Endodermal cell (in vitro differentiated cells): ENCODE data around the gene ASCC1. TPM values are rescaled to one million over a fixed set of nuclear protein-coding genes. Genes with fewer than 3 reads are reported as not detected.

ENCODE experiments used
- DNase-seq: peaks from one replicate; pipeline ENCODE4 v3.0.0-alpha.2; 2017
- H3K27ac ChIP-seq: 2 replicates; pipeline ENCODE4 v1.5.1; 2013; ENCODE audit warnings: mild to moderate bottlenecking, low read depth, low read length, moderate library complexity
- H3K27me3 ChIP-seq: 2 replicates; pipeline ENCODE4 v1.6.1; 2013; ENCODE audit warnings: mild to moderate bottlenecking, low read length, moderate library complexity; ENCODE audit not compliant: insufficient read depth, control insufficient read depth, poor library complexity, severe bottlenecking
- H3K36me3 ChIP-seq: 2 replicates; pipeline ENCODE4 v1.7.0; 2013; ENCODE audit warnings: mild to moderate bottlenecking, low read length, moderate library complexity; ENCODE audit not compliant: control insufficient read depth, insufficient read depth
- H3K4me1 ChIP-seq: one replicate; pipeline ENCODE4 v1.7.0; 2013; ENCODE audit warnings: low read length; ENCODE audit not compliant: control insufficient read depth, insufficient read depth
- H3K4me3 ChIP-seq: 2 replicates; pipeline ENCODE4 v1.5.1; 2013; ENCODE audit warnings: mild to moderate bottlenecking, low read length, moderate library complexity
- H3K9ac ChIP-seq: 2 replicates; pipeline ENCODE4 v1.6.1; 2013; ENCODE audit warnings: mild to moderate bottlenecking, low read length, moderate library complexity; ENCODE audit not compliant: poor library complexity, severe bottlenecking; ENCODE audit errors: extremely low read depth
- H3K9me3 ChIP-seq: 2 replicates; pipeline ENCODE4 v1.6.1; 2013; ENCODE audit warnings: mild to moderate bottlenecking, low read length, moderate library complexity; ENCODE audit not compliant: control insufficient read depth
- H3K27ac Mint-ChIP-seq: 2 replicates; pipeline ENCODE4 v1.8.0; 2020; ENCODE audit warnings: mixed read lengths
- H3K27me3 Mint-ChIP-seq: 2 replicates; pipeline ENCODE4 v1.8.0; 2021; ENCODE audit warnings: mild to moderate bottlenecking, mixed read lengths; ENCODE audit not compliant: insufficient read depth
- H3K36me3 Mint-ChIP-seq: 2 replicates; pipeline ENCODE4 v1.8.0; 2020; ENCODE audit warnings: low read depth, mixed read lengths
- H3K4me1 Mint-ChIP-seq: 2 replicates; pipeline ENCODE4 v1.8.0; 2020; ENCODE audit warnings: mixed read lengths
- H3K4me3 Mint-ChIP-seq: 2 replicates; pipeline ENCODE4 v1.8.0; 2020; ENCODE audit warnings: mild to moderate bottlenecking, moderate library complexity, mixed read lengths
- H3K9me3 Mint-ChIP-seq: 2 replicates; pipeline ENCODE4 v1.8.0; 2020; ENCODE audit warnings: mild to moderate bottlenecking, mixed read lengths
- WGBS, 2 experiments: methylation state at CpG; one replicate each; pipeline versions ENCODE4 v1.1.5 to v1.1.7; 2013; ENCODE audit warnings: missing lambda C conversion rate in 2 of 2, mixed read lengths in 1 of 2; ENCODE audit not compliant: insufficient coverage in 1 of 2, insufficient read length in 1 of 2; 5-methylcytosine and 5-hydroxymethylcytosine counted together
- total RNA-seq, 2 donors: library from RNA; stranded (reverse); fragmentation: NEBNext Ultra II Directional in 1 of 2; extraction: Animal tissue kit (Norgen Biotek cat#: 25700) in 1 of 2; gene quantifications; 2 replicates in 1 of 2; 3 replicates in 1 of 2; pipeline ENCODE4 v1.2.1, GENCODE V29; 2021
- TF ChIP-seq, protein P1 (sequence below): fragments of 200-600 bp; sonication (generic); conservative IDR thresholded peaks from 2 replicates; pipeline ENCODE4 v1.5.0; 2021; ENCODE audit warnings: antibody characterized with exemption, mild to moderate bottlenecking

Gene ASCC1
- total RNA-seq, 2 donors from 2014 or later = 29.2 to 34.0 TPM

- WGBS, 2 experiments = 93 to 97% methylated on average over 6 to 29 of the region's 29 CpGs
- no peaks in the 10 kb centered on the region for H3K36me3 ChIP-seq
- TF ChIP-seq, protein P1, sequence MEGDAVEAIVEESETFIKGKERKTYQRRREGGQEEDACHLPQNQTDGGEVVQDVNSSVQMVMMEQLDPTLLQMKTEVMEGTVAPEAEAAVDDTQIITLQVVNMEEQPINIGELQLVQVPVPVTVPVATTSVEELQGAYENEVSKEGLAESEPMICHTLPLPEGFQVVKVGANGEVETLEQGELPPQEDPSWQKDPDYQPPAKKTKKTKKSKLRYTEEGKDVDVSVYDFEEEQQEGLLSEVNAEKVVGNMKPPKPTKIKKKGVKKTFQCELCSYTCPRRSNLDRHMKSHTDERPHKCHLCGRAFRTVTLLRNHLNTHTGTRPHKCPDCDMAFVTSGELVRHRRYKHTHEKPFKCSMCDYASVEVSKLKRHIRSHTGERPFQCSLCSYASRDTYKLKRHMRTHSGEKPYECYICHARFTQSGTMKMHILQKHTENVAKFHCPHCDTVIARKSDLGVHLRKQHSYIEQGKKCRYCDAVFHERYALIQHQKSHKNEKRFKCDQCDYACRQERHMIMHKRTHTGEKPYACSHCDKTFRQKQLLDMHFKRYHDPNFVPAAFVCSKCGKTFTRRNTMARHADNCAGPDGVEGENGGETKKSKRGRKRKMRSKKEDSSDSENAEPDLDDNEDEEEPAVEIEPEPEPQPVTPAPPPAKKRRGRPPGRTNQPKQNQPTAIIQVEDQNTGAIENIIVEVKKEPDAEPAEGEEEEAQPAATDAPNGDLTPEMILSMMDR = no peak
- H3K4me1 Mint-ChIP-seq = peaks cover 13% of the 10 kb centered on the region
- H3K9me3 Mint-ChIP-seq = no peaks in the 10 kb centered on the region
- H3K27me3 ChIP-seq = no peaks in the 10 kb centered on the region
- H3K9me3 ChIP-seq = no peaks in the 10 kb centered on the region
- no peak overlapping the region for H3K4me3 Mint-ChIP-seq
- H3K27ac Mint-ChIP-seq = no peak overlapping the region
- H3K4me3 ChIP-seq = no peak overlapping the region
- no peak overlapping the region for H3K9ac ChIP-seq
- no peaks in the 10 kb centered on the region for H3K36me3 Mint-ChIP-seq
- DNase-seq = no peak
- H3K4me1 ChIP-seq = peaks cover 5% of the 10 kb centered on the region
- H3K27ac ChIP-seq = no peak overlapping the region
- no peaks in the 10 kb centered on the region for H3K27me3 Mint-ChIP-seq
Observed at GRCh38 chr10:72062832-72063702, 153.0 kb downstream of the ASCC1 start.

DNA sequence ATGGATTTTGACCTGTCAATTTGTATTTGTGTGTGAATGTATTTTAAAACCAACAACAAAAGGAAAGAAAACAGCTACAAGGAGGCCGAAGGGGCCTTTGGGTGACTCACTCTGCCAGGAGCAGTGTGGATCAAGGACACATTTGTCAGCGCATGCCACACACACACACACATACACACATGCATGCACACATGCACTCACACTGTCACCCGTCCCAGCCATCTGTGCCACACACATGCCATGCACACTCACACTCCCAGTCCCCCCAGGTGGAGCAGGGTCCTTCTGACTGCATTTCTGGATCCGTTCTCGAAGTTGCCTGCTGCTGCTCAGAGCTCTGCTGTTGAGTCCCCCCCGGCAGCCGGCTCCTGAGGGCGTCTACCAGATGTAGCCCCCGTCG, 153.7 kb downstream of the ASCC1 start:
- Mint-ChIP-seq H3K4me3 (no peak overlapping the region), H3K36me3 (no peaks in the 10 kb centered on the region), H3K27me3 (no peaks in the 10 kb centered on the region), H3K4me1 (peaks cover 13% of the 10 kb centered on the region), H3K9me3 (no peaks in the 10 kb centered on the region), H3K27ac (no peak overlapping the region)
- WGBS, 2 experiments = 88 to 93% methylated on average over 9 to 10 of the region's 10 CpGs
- no peak for DNase-seq
- Histone ChIP-seq H3K4me3 (no peak overlapping the region), H3K4me1 (peaks cover 5% of the 10 kb centered on the region), H3K27ac (no peak overlapping the region), H3K36me3 (no peaks in the 10 kb centered on the region), H3K9ac (no peak overlapping the region), H3K27me3 (no peaks in the 10 kb centered on the region), H3K9me3 (no peaks in the 10 kb centered on the region)
- TF ChIP-seq, protein P1 = no peak

- Mint-ChIP-seq H3K4me3 (no peak overlapping the region), H3K36me3 (no peaks in the 10 kb centered on the region), H3K9me3 (no peaks in the 10 kb centered on the region), H3K4me1 (peaks cover 13% of the 10 kb centered on the region), H3K27me3 (no peaks in the 10 kb centered on the region), H3K27ac (no peak overlapping the region)
- Histone ChIP-seq H3K9me3 (no peaks in the 10 kb centered on the region), H3K4me1 (peaks cover 5% of the 10 kb centered on the region), H3K9ac (no peak overlapping the region), H3K27ac (no peak overlapping the region), H3K4me3 (no peak overlapping the region), H3K36me3 (no peaks in the 10 kb centered on the region), H3K27me3 (no peaks in the 10 kb centered on the region)
- no peak for DNase-seq
- TF ChIP-seq, protein P1 = no peak
- WGBS, 2 experiments = 89 to 100% methylated on average over 2 to 9 of the region's 9 CpGs
Observed at GRCh38 chr10:72061930-72062329, 154.1 kb downstream of the ASCC1 start.
